CD4-positive, alpha-beta memory T cell (primary cell): ENCODE results near the gene C22orf42. TPM values are rescaled to one million over a fixed set of nuclear protein-coding genes. Genes with fewer than 3 reads are reported as not detected.
"Not testable (repeated sequence)": the region's sequence is repeated elsewhere in the genome, so short reads cannot be mapped to it uniquely, and the experiment has no call there.

ENCODE experiments used
- CTCF ChIA-PET: fragments of 350-600 bp; sonication (Branson Sonifier 250); formaldehyde crosslinking; loops from one replicate; lab custom pipeline; 2021; ENCODE audit warnings: inconsistent platforms; ENCODE audit not compliant: partially characterized antibody; lab: Charles Lee
- POLR2A ChIA-PET: fragments of 350-600 bp; sonication (Branson Sonifier 250); formaldehyde crosslinking; loops from one replicate; lab custom pipeline; 2021; ENCODE audit not compliant: partially characterized antibody; lab: Charles Lee
- DNase-seq, 5 donors: peaks; one replicate each; pipeline versions ENCODE4 v3.0.0 to v3.0.0-alpha.2; 2020 to 2022; ENCODE audit warnings: mixed read lengths in 1 of 5
- H3K27ac ChIP-seq: one replicate; pipeline ENCODE4 v1.7.0; 2013; ENCODE audit warnings: low read depth, low read length
- H3K27me3 ChIP-seq: 2 replicates; pipeline ENCODE4 v1.7.0; 2013; ENCODE audit warnings: mild to moderate bottlenecking, low read length, moderate library complexity; ENCODE audit not compliant: insufficient read depth
- H3K36me3 ChIP-seq: 2 replicates; pipeline ENCODE4 v1.7.0; 2013; ENCODE audit warnings: mild to moderate bottlenecking, low read length, moderate library complexity; ENCODE audit not compliant: insufficient read depth
- H3K4me1 ChIP-seq: 2 replicates; pipeline ENCODE4 v1.7.0; 2013; ENCODE audit warnings: mild to moderate bottlenecking, low read length, moderate library complexity; ENCODE audit not compliant: insufficient read depth
- H3K4me3 ChIP-seq, 2 donors: one replicate each; pipeline ENCODE4 v1.7.0; 2013; ENCODE audit warnings: low read length in 2 of 2, mild to moderate bottlenecking in 1 of 2
- H3K9me3 ChIP-seq, 2 donors: one replicate each; pipeline ENCODE4 v1.7.0; 2013; ENCODE audit warnings: low read length in 2 of 2, control low read depth in 1 of 2; ENCODE audit not compliant: control insufficient read depth in 1 of 2
- H3K27ac Mint-ChIP-seq, 7 donors: one replicate each; pipeline ENCODE4 v1.8.0; 2020 to 2021; ENCODE audit warnings: mixed read lengths in 7 of 7, mild to moderate bottlenecking in 6 of 7, inconsistent platforms in 3 of 7, moderate library complexity in 3 of 7
- H3K27me3 Mint-ChIP-seq, 2 donors: one replicate each; pipeline ENCODE4 v1.8.0; 2020 to 2021; ENCODE audit warnings: mixed read lengths in 2 of 2
- H3K36me3 Mint-ChIP-seq, 2 donors: one replicate each; pipeline ENCODE4 v1.8.0; 2020 to 2021; ENCODE audit warnings: mixed read lengths in 2 of 2, inconsistent platforms in 1 of 2, mild to moderate bottlenecking in 1 of 2
- H3K4me1 Mint-ChIP-seq, 4 donors: one replicate each; pipeline ENCODE4 v1.8.0; 2020 to 2021; ENCODE audit warnings: mixed read lengths in 4 of 4, mild to moderate bottlenecking in 1 of 4
- H3K4me3 Mint-ChIP-seq, 8 donors: one replicate each; pipeline ENCODE4 v1.8.0; 2020 to 2021; ENCODE audit warnings: mixed read lengths in 8 of 8, mild to moderate bottlenecking in 7 of 8, moderate library complexity in 6 of 8, inconsistent platforms in 3 of 8
- H3K9me3 Mint-ChIP-seq, 8 donors: one replicate each; pipeline ENCODE4 v1.8.0; 2020 to 2021; ENCODE audit warnings: mixed read lengths in 8 of 8, mild to moderate bottlenecking in 5 of 8, inconsistent platforms in 3 of 8, moderate library complexity in 1 of 8
- intact Hi-C: fragments of 100-400 bp; cut with micrococcal nuclease; formaldehyde crosslinking; loops from one replicate; pipeline ENCODE4 v1.15.1; 2023
- polyA plus RNA-seq, 2 donors: library from polyadenylated mRNA; unstranded; fragments of 300-500 nt; fragmentation: Illumina TruSeq; gene quantifications; one replicate each; pipeline ENCODE4 v1.2.3, GENCODE V29; 2021
- total RNA-seq, 2 experiments: library from RNA; stranded (reverse); gene quantifications; one replicate each; pipeline ENCODE4 v1.2.3, GENCODE V29; 2021

C22orf42 gene
- total and polyA plus RNA-seq, 4 experiments from 2014 or later: not detected

DNA sequence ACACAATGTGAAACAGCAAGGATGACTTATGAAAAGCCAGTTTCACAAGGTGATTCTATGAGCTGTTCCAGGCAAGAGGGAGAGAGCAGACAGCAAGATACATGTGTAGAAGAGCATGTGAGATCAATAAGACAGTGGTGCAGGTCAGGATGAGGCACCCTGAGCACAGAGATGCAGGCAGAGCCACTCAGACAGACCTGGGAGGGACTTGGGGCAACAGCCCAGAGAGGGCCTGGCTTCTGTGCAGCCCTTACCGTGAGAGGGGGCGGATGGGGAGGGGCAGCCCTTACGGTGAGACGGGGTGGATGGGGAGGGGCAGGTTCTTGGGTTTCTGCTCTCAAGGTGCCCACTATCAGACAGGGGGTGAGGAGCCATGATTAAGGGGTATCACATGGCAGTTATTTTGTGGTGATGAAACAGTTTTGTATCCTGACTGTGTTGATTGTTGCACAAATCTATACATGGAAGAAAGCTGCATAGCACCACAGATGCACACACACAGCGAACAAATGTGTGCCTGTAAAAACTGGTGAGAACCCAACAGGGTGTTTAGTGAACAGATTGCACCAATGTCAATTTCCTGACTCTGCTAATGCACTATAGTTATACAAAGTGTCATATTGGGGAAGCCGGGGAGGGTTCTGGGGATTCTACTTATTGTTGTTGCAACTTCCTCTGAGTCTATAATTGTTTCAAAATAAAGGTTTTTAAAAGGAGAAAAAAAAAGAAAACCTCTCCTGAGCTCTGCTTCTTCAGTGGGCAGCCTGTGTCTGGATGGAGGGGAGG lies 5.2 kb upstream of the C22orf42 start:
- POLR2A ChIA-PET: no interaction called here
- peaks cover 2 to 4% of the 10 kb centered on the region in 2 donors for H3K27me3 Mint-ChIP-seq
- Histone ChIP-seq H3K36me3 (no peaks in the 10 kb centered on the region), H3K27me3 (no peaks in the 10 kb centered on the region), H3K27ac (no peak overlapping the region), H3K9me3 (no peaks in the 10 kb centered on the region), H3K4me3 (no peak overlapping the region), H3K4me1 (no peaks in the 10 kb centered on the region)
- no peaks in the 10 kb centered on the region for H3K9me3 Mint-ChIP-seq
- DNase-seq: no peak
- CTCF ChIA-PET: no interaction called here
- no peaks in the 10 kb centered on the region for H3K36me3 Mint-ChIP-seq
- no peak overlapping the region for H3K4me3 Mint-ChIP-seq
- intact Hi-C loops: no loop called here
- peak overlapping the region in 1 of 7 donors; percentile 53 for H3K27ac Mint-ChIP-seq
- peaks cover 9 to 17% (median 11%) of the 10 kb centered on the region in 4 donors for H3K4me1 Mint-ChIP-seq

DNA sequence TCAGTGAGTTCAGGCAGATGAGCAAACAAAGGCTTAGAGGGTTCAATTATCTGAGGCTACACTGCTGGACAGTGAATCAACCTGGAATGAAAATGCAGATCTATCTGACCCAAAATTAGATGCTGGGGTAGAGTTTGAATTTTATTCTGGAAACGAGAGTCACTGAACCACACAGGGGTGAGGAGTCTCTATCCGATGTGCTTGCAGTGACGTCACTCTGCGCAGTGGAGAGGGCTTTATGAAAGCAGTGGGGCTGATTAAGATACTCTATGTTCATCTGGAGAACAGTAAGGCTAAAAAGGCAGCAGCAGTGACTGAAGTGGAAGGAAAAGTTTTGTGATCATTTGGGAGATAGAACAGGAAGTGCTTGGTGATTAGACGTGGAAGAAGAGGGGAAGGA lies 1.3 kb upstream of the C22orf42 start:
- H3K27me3 ChIP-seq, intact Hi-C loops, H3K4me3 ChIP-seq, H3K27ac Mint-ChIP-seq, CTCF ChIA-PET, POLR2A ChIA-PET, H3K9me3 Mint-ChIP-seq, H3K27ac ChIP-seq, H3K36me3 Mint-ChIP-seq, H3K4me1 ChIP-seq, DNase-seq, H3K9me3 ChIP-seq, H3K36me3 ChIP-seq, H3K27me3 Mint-ChIP-seq, H3K4me3 Mint-ChIP-seq: not testable (repeated sequence)
- peaks cover 9 to 17% (median 11%) of the 10 kb centered on the region in 4 donors for H3K4me1 Mint-ChIP-seq

DNA sequence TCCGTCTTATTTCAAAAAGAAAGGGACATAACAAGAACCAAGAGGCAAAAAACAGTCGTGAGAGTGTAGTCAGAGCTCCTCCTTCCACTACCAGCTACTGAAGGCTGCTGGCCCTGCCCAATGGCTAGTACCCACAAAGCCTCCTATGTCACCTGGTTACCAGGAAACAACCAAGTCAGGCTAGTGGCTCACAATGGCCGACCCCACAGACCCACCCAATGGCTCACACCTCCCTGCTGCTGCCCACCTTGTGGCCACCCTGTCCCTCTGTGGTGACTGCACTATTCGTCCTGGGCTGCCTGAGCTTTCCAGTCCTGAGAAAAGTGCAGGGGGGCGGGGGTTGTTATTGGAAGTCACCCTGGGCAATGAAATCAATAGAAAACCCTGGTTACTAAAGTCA lies 1.5 kb downstream of the C22orf42 start:
- H3K27me3 Mint-ChIP-seq, H3K27ac Mint-ChIP-seq, H3K27me3 ChIP-seq, H3K4me3 ChIP-seq, H3K4me3 Mint-ChIP-seq, H3K36me3 ChIP-seq, H3K36me3 Mint-ChIP-seq, H3K9me3 ChIP-seq, intact Hi-C loops, POLR2A ChIA-PET, DNase-seq, H3K27ac ChIP-seq, H3K9me3 Mint-ChIP-seq: not testable (repeated sequence)
- CTCF ChIA-PET: interaction anchor here (0.9 to 1.1 kb wide), 2 partner anchors 16 to 45 kb away, joined by 3 read pairs; no protein-coding TSS in a partner anchor
- peaks cover 12% of the 10 kb centered on the region for H3K4me1 ChIP-seq
- H3K4me1 Mint-ChIP-seq: peaks cover 9 to 19% (median 12%) of the 10 kb centered on the region in 4 donors

DNA sequence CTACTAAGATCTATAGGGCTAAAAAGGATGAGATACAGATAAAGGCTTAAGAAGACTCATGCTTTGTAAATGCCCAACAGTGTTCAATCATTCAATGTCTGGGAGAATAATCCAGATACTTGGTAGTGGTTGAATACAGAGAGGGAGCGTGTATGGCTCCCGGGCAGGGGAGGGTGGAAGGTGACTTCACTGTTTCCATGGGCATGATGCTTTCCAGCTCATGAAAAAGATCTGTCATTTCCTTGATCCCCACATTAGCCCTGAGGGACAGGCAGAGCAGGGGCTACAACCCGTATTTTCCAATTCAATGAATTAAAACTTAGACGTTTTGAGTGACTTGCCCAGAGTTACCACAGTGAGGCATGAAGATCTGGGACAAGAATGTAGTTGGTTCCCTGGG lies 4.4 kb downstream of the C22orf42 start:
- H3K36me3 Mint-ChIP-seq, H3K27ac Mint-ChIP-seq: not testable (repeated sequence)

DNA sequence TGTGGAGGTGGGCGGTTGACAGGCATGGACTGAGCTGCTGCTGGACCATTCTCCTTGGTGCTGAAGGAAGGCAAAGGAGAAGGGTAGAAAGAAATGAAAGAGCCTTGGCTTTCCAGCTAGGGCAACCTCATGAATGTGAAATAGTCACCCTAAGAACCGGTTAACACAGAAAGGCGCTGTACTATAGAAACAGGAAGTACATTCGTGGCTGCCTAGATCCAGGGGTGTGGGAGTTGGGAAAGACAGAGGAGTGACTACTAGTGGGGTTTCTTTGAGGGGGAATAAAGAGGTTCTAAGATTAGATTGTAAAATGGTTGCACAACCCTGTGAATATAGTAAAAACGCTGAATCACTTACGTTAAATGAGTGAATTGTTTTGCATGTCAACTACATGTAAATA lies 7.5 kb downstream of the C22orf42 start:
- H3K27ac ChIP-seq, H3K27ac Mint-ChIP-seq, H3K27me3 Mint-ChIP-seq, H3K9me3 ChIP-seq, intact Hi-C loops, H3K27me3 ChIP-seq, H3K36me3 ChIP-seq, POLR2A ChIA-PET, CTCF ChIA-PET, H3K4me3 ChIP-seq, DNase-seq, H3K36me3 Mint-ChIP-seq: not testable (repeated sequence)
- H3K4me3 Mint-ChIP-seq: peak overlapping the region in 2 of 8 donors; percentile 39 to 43
- peaks cover 12% of the 10 kb centered on the region for H3K4me1 ChIP-seq
- peaks cover 0 to 12% (median 6%) of the 10 kb centered on the region in 8 donors for H3K9me3 Mint-ChIP-seq
- H3K4me1 Mint-ChIP-seq: peaks cover 11 to 38% (median 23%) of the 10 kb centered on the region in 4 donors

More for the DNA sequence above, 4.4 kb downstream of the C22orf42 start:
- H3K36me3 ChIP-seq, H3K4me3 Mint-ChIP-seq, H3K27me3 Mint-ChIP-seq, CTCF ChIA-PET, DNase-seq, H3K9me3 Mint-ChIP-seq, intact Hi-C loops, H3K27me3 ChIP-seq, H3K9me3 ChIP-seq, H3K4me3 ChIP-seq, H3K27ac ChIP-seq: not testable (repeated sequence)
- peaks cover 12% of the 10 kb centered on the region for H3K4me1 ChIP-seq
- POLR2A ChIA-PET: interaction anchor here (0.6 kb wide), 1 partner anchor 115 kb away, joined by 3 read pairs; no protein-coding TSS in a partner anchor
- H3K4me1 Mint-ChIP-seq: peaks cover 10 to 38% (median 23%) of the 10 kb centered on the region in 4 donors

DNA sequence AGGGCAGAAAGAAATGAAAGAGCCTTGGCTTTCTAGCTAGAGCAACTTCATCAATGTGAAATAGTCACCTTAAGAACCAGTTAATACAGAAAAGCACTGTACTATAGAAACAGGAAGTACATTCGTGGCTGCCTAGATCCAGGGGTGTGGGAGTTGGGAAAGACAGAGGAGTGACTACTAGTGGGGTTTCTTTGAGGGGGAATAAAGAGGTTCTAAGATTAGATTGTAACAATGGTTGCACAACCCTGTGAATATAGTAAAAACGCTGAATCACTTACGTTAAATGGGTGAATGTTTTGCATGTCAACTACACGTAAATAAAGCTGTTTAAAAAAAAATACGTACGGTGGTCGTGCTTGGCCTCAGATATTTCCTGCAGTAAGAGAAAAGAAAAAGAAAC lies 8.5 kb downstream of the C22orf42 start:
- H3K4me3 ChIP-seq, H3K27ac Mint-ChIP-seq, H3K36me3 Mint-ChIP-seq, intact Hi-C loops, H3K36me3 ChIP-seq, CTCF ChIA-PET, H3K27ac ChIP-seq, H3K27me3 ChIP-seq, POLR2A ChIA-PET, H3K9me3 ChIP-seq, H3K27me3 Mint-ChIP-seq, DNase-seq: not testable (repeated sequence)
- Mint-ChIP-seq H3K9me3 (peaks cover 0 to 12% (median 6%) of the 10 kb centered on the region in 8 donors), H3K4me1 (peaks cover 11 to 38% (median 23%) of the 10 kb centered on the region in 4 donors), H3K4me3 (peak overlapping the region in 2 of 8 donors; percentile 28 to 30)
- peaks cover 12% of the 10 kb centered on the region for H3K4me1 ChIP-seq

DNA sequence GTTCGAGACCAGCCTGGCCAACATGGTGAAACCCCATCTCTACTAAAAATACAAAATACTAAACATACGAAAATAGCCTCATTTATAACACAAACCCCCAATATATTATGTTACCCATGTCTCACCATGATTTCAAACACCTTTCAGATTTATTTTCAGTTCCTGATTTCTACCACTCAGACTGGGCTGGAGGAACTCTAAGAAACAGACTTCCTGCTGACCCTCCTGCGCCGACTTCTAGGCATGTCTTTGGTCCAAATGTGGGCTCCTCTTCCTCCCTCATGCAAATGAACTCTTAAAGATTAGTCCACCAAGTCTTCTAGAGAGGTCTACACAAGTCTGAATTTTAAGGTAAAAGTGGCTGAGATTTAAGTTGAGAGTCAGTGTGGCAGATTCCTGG lies 10.7 kb downstream of the C22orf42 start:
- H3K9me3 Mint-ChIP-seq: peaks cover 0 to 12% (median 6%) of the 10 kb centered on the region in 8 donors
- intact Hi-C loops, POLR2A ChIA-PET: not testable (repeated sequence)

More for the DNA sequence above, 10.7 kb downstream of the C22orf42 start:
- DNase-seq, H3K9me3 ChIP-seq, H3K27ac Mint-ChIP-seq, H3K27me3 Mint-ChIP-seq, H3K4me3 ChIP-seq, H3K36me3 Mint-ChIP-seq, H3K4me3 Mint-ChIP-seq, CTCF ChIA-PET, H3K36me3 ChIP-seq, H3K27ac ChIP-seq, H3K27me3 ChIP-seq: not testable (repeated sequence)
- peaks cover 23% of the 10 kb centered on the region for H3K4me1 ChIP-seq
- H3K4me1 Mint-ChIP-seq: peaks cover 27 to 50% (median 37%) of the 10 kb centered on the region in 4 donors
